GM18858 (cell line): ENCODE data around the gene MTA3.

Source experiments
- ATAC-seq: cut with Tn5 transposase; IDR thresholded peaks from one replicate; pipeline ENCODE4 v1.9.1; 2021; ENCODE audit not compliant: unreplicated experiment

Gene MTA3

GRCh38 chr2:42758751-42759150, 190.3 kb downstream of the MTA3 start:
- no peak for ATAC-seq

GRCh38 chr2:42761554-42761953, 193.1 kb downstream of the MTA3 start:
- no peak for ATAC-seq

- no peak for ATAC-seq
Measured at GRCh38 chr2:42762155-42762554, 193.7 kb downstream of the MTA3 start.

GRCh38 chr2:42762823-42763804, 194.7 kb downstream of the MTA3 start:
- ATAC-seq: no peak

GRCh38 chr2:42764096-42764495, 195.7 kb downstream of the MTA3 start, which contains the start of gene OXER1:
Gene OXER1, minus strand, starts transcription at chr2:42764135. Its CDS starts 73 bp downstream, at chr2:42764062.
- ATAC-seq: no peak

GRCh38 chr2:42764901-42765300, 196.5 kb downstream of the MTA3 start:
- no peak for ATAC-seq

- no peak for ATAC-seq
Measured at GRCh38 chr2:42765686-42766085, 197.3 kb downstream of the MTA3 start.

GRCh38 chr2:42767080-42767898, 198.9 kb downstream of the MTA3 start:
- ATAC-seq: no peak

- no peak for ATAC-seq
Measured at GRCh38 chr2:42767899-42768705, 199.7 kb downstream of the MTA3 start.

GRCh38 chr2:42768706-42769256, 200.3 kb downstream of the MTA3 start:
- ATAC-seq: no peak

- no peak for ATAC-seq
Measured at GRCh38 chr2:42769583-42770287, 201.3 kb downstream of the MTA3 start.

GRCh38 chr2:42770288-42771131, 202.1 kb downstream of the MTA3 start:
- ATAC-seq: no peak

GRCh38 chr2:42771546-42772153, 203.2 kb downstream of the MTA3 start:
- no peak for ATAC-seq

- no peak for ATAC-seq
Measured at GRCh38 chr2:42775186-42775585, 206.8 kb downstream of the MTA3 start.

- ATAC-seq: no peak
Measured at GRCh38 chr2:42775810-42776209, 207.4 kb downstream of the MTA3 start.

- ATAC-seq: no peak
Measured at GRCh38 chr2:42777883-42778805, 209.7 kb downstream of the MTA3 start.

- ATAC-seq: no peak
Measured at GRCh38 chr2:42781181-42781580, 212.7 kb downstream of the MTA3 start.

GRCh38 chr2:42783511-42783910, 215.1 kb downstream of the MTA3 start:
- no peak for ATAC-seq
